NCI-H2081 (cell line): ENCODE results near the gene BCL6B.

ENCODE experiments used
- DNase-seq, 2 experiments: peaks; one replicate each; lab custom pipeline; 2025; lab: John Stamatoyannopoulos, UW

BCL6B gene

DNA sequence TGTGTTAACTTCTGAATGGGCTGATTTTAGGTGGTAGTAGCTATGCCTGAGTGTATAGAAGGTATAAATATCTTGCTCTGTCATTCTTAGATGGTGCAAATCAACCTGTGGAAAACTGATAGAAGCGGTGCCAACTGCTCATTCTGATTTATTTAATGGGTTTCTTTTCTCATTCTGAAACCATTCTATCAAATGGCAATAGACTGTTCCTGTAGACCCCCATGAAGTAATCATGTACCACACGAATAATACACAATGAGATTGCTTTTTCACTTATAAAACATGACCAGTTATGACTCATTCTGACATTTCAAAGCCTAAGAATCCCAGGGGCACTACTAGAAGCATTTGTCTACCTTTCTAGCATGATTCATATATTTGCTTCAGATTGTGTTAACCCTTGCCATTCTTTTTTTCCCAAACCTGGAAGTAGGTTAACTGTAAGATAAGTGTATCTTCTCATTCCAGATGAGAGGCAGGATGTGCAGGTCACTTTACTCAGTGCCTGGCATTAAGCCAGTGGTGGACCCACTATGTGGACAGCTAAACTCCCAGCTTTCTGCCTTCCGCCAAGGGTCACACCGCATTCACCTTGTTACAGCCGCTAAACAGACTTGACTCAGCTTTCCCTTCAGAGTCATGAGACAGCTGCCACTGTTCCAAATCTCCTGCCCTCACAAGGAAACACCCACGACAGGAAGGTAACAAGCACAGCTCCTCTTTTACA, 37.5 kb downstream of the BCL6B start:
- no peak for DNase-seq

DNA sequence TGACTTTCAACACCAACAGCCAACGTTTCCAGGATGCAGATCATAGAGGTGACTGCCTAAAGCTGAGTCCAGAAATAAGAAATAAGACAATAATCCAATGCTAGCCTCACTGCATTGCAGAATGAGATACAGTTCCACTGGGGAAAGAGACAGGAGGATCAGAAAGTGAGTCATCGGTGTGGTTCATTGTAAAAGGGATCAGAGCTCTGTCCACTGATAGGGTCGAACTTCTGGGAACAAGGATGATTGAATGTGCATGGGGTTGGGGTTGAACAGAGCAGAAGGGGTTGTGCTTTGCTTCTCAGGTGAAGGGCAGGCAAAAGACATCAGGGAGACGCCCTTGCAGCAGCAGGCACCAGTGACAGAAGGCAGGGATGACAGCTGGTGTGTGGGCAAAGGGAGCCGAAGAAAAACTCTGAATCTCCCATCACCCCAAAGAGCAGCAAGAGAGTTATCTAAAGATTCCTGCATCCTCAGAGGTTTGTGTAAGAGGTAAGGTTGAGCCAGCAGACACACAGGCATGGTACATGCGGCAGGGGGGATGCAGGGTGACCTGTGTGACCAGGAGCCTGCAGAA, 40.8 kb downstream of the BCL6B start:
- no peak for DNase-seq

DNA sequence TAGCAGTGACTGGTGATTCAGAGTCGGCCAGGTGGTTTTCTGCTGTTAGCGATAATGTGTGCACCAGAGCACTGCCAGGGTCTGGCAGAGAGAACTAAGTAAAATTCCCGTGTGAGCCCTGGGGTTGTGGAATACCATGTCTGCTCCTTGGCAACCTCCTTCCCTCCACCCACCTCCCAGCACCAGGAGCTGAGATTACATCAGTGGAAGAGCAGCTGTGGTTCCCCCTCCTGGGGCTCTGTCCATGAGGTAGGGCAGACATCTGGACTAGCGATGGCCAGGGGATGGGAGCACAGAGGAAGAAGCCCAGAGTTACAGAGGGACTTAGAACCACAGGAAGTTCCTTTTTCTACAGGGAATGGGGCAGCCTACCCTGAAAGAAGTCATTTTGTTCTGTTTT, 41.4 kb downstream of the BCL6B start:
- DNase-seq, result no peak

DNA sequence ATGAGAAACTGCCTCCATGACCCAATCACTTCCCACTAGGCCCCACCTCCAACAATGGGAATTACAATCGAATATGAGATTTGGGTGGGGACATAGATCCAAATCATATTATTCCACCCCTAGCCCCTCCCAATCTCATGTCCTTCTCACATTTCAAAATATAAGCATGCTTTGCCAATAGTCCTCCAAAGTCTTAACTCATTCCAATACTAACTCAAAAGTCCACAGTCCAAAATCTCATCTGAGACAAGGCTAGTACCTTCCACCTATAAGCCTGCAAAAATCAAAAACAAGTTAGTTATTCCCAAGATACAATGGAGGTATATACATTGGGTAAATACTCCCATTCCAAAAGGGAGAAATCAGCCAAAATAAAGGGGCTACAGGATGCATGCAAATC, 44.3 kb downstream of the BCL6B start:
- no peak for DNase-seq

DNA sequence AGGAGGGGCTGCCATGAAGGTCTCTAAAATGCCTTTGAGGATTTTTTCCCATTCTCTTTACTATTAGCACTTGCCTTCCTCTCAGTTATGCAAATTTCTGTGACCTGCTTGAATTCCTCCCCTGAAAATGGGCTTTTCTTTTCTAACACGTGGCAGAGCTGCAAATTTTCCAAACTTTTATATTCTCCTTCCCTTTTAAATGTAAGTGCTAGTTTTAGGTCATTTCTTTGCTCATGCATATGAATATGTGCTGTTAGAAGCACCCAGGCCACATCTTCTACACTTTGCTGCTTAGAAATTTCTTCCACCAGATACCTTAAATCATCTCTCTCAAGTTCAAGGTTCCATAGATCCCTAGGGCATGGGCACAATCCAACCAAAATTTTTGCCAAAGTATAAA, 45.4 kb downstream of the BCL6B start:
- no peak for DNase-seq

DNA sequence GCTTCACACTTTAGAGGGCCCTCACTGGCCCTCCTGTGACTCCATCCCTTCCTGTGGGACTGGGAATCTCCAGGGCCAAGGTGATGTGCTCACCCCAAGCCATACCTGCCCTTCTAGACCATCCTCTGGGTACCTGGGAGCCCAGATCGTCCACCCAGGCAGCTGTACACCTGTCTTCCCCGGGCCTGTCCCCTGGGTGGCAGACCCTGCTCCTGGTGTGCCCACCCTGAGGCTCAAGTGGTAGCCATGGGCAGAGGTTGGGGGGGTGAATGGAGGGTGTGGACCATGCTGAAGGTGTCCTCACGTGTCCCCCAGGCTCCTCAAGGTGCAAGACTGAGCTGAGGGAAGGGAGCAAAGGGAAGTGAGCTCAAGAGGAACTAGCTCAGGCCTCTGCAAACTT, 47.9 kb downstream of the BCL6B start:
- no peak for DNase-seq

DNA sequence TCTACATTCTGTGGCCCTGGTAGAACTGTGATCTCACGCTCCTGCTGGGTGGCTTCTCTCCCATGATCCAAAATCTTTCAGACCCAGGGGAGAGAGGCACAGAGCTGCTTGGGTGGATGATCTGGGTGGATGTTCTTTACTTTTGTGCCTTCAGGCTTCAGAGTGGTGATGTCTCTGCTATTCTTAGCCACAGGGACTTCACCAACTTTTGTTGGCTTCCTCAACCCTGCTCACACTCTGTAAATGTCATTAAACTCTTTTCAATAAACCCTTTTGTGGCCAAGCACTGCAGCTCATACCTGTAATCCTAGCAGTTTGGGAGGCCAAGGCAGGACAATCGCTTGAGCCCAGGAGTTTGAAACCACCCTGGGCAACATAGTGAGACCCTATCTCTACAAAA, 49.6 kb downstream of the BCL6B start:
- no peak for DNase-seq

DNA sequence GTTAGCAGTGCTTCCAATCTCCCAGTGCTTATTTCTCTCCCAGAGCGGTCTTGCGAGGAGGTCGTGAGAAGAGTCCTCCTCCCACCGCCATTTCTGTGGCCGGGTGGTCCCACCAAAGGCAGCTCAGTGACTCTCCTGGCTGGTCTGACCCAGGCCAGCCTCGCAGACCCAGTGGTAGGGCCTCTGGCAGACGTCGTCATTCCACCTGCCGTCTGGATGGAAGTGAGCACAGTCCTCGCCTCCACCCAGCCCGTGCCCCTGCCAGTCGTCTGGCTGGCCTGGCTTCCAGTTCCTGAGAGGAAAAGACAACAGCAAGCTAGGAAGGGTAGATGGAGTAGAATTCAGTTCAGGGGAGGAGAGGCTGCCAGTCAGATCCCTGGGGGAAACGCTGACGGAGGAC, 52.1 kb downstream of the BCL6B start:
- no peak for DNase-seq

DNA sequence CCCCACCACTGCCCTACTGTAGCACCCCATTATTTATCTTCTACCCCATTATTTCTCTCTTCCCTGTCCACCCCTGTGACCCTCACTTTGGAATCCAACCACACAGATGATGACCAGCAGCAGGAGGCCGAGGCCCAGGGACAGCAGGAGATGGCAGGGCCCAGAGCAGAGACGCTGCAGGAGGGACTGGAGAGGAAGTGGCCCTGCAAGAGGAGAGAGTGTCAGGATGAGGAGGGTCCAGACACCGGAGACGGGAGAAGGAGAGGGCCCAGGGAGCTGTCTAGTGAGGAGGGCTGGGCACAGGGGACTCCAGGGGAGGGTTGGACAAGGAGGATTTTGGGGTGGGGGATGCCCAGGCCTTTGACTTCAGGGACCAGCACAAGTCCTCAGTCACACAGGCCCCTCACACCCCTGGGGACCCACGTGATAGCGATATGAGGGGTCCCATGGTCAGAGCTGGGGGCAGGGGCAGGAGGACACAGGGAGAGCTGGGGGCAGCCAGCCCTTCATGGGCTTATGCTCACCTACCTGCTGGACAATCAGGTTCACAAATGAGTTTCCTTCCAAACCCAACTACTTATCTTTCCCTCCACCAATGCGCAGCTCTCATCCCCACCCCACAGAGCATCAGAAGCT, 55.2 kb downstream of the BCL6B start:
- DNase-seq, result no peak

DNA sequence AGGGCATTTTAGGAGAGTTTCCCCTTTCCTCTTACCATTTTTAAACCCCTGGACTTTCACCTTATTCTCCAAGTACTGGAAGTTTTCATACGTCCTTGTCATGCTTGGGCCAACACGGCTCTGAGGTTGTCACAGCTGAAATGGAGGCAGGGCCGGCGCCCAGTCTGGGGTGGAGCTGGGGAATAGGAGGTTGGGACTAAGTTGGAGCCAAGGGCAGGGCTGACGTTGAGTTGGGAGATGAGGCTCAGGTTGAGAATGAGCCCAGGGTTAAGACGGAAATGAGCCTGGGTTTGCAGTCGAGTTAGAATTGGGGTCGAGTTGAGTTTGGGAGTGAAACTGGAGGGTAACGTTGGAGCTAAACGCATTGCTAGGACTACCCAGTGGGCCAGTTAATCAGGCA, 55.9 kb downstream of the BCL6B start:
- no peak for DNase-seq
